Measurements from ENCODE around the gene NKX1-2.

DNA sequence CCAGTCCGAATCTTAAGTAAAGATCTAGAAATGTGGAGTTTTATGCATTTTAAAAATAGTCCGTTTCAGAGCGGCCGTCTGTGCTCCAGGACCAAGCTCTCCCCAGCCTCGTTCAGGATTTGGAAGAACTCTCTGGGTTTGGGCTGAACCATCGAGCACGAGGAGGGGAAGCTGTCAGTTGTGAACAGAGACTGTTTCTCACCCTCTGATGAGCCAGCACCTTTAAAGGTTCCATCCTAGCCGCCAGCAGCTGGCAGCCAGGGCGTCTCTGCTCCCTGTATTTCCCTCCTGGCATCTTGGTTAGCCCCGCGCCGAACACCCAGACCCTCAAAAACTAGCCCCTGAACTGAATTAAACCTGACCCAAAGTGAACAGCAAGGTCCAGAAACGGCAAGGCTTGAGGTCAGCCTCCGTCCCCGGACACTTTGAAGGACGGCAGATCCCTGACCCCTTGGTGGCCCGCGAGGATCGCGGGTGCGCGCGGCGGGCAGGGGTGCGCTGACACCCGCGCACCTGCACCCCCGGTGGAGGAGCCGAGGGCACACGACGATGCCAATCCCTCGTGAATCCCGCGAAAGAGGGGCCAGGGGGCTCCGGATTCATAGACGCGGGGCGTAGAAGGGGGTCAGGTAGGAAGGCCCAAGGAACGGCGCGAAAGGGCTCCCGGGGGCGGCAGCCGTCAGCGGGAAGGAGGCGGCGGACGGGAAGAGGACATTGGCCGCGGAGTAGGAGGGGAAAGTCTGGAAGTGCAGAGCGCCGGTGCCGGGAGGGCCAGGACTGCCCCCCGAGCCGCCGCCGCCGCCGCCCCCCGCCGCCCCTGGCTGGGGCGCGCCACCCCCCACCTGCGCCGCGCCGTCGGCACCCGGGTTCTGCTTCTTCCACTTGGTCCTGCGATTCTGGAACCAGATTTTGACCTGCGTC lies 2.7 kb downstream of the NKX1-2 start:
- TF ChIP-seq, protein P1, sequence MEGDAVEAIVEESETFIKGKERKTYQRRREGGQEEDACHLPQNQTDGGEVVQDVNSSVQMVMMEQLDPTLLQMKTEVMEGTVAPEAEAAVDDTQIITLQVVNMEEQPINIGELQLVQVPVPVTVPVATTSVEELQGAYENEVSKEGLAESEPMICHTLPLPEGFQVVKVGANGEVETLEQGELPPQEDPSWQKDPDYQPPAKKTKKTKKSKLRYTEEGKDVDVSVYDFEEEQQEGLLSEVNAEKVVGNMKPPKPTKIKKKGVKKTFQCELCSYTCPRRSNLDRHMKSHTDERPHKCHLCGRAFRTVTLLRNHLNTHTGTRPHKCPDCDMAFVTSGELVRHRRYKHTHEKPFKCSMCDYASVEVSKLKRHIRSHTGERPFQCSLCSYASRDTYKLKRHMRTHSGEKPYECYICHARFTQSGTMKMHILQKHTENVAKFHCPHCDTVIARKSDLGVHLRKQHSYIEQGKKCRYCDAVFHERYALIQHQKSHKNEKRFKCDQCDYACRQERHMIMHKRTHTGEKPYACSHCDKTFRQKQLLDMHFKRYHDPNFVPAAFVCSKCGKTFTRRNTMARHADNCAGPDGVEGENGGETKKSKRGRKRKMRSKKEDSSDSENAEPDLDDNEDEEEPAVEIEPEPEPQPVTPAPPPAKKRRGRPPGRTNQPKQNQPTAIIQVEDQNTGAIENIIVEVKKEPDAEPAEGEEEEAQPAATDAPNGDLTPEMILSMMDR (IDR thresholded peaks at IDR 0.05) = no peak
- TF ChIP-seq POLR2AphosphoS5 (IDR thresholded peaks at IDR 0.05) = no peak

Data from breast epithelium (tissue), 3 donors.